ENCODE measurements around the gene ACOT11.

ACOT11 gene

DNA sequence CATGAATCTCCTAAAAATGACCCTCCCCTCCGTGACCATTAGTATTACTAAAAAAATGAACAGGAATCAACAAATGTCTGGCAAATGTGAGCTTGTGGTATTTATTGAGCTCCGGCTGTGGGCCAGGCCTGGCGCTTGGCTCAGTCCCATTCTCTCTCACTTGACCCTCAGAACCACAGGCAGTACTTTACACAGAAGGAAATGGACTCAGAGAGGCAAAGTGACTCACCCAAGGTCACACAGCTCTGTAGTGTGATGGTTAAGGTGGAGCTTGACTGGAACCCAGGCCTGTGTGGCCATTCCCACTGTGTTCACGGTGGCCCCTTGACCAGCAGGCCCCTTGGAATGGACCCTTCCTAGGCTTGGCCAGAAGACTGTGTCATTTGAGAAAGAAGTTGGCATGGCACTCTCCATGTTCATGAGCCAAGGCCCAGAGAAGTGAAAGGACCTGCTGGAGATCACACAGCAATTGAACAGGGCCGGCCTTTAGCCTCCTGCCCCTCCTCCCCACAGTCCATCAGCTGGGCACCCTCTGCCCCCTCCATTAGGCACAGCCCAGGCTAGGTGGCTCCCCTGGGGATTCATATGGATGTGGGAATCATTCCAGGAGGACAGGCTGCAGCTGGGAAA is 43.2 kb downstream of the ACOT11 start:
- H3K4me3 ChIP-seq (replicated peaks; ENCODE audit: insufficient read depth, low read length), result no peak overlapping the region
- H3K27ac ChIP-seq (replicated peaks), result no peak overlapping the region
- DNase-seq (ENCODE audit: low read depth in 1 of 2, low spot score in 1 of 2), result no peak
- TF ChIP-seq GABPA (IDR thresholded peaks at IDR 0.05; ENCODE audit: low read depth), result no peak
- TF ChIP-seq, protein P1, sequence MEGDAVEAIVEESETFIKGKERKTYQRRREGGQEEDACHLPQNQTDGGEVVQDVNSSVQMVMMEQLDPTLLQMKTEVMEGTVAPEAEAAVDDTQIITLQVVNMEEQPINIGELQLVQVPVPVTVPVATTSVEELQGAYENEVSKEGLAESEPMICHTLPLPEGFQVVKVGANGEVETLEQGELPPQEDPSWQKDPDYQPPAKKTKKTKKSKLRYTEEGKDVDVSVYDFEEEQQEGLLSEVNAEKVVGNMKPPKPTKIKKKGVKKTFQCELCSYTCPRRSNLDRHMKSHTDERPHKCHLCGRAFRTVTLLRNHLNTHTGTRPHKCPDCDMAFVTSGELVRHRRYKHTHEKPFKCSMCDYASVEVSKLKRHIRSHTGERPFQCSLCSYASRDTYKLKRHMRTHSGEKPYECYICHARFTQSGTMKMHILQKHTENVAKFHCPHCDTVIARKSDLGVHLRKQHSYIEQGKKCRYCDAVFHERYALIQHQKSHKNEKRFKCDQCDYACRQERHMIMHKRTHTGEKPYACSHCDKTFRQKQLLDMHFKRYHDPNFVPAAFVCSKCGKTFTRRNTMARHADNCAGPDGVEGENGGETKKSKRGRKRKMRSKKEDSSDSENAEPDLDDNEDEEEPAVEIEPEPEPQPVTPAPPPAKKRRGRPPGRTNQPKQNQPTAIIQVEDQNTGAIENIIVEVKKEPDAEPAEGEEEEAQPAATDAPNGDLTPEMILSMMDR (IDR thresholded peaks at IDR 0.05; ENCODE audit: insufficient read depth, low read length), result no peak
- TF ChIP-seq SPI1 (IDR thresholded peaks at IDR 0.05; ENCODE audit: borderline replicate concordance, low read depth), result no peak
- TF ChIP-seq, protein P2, sequence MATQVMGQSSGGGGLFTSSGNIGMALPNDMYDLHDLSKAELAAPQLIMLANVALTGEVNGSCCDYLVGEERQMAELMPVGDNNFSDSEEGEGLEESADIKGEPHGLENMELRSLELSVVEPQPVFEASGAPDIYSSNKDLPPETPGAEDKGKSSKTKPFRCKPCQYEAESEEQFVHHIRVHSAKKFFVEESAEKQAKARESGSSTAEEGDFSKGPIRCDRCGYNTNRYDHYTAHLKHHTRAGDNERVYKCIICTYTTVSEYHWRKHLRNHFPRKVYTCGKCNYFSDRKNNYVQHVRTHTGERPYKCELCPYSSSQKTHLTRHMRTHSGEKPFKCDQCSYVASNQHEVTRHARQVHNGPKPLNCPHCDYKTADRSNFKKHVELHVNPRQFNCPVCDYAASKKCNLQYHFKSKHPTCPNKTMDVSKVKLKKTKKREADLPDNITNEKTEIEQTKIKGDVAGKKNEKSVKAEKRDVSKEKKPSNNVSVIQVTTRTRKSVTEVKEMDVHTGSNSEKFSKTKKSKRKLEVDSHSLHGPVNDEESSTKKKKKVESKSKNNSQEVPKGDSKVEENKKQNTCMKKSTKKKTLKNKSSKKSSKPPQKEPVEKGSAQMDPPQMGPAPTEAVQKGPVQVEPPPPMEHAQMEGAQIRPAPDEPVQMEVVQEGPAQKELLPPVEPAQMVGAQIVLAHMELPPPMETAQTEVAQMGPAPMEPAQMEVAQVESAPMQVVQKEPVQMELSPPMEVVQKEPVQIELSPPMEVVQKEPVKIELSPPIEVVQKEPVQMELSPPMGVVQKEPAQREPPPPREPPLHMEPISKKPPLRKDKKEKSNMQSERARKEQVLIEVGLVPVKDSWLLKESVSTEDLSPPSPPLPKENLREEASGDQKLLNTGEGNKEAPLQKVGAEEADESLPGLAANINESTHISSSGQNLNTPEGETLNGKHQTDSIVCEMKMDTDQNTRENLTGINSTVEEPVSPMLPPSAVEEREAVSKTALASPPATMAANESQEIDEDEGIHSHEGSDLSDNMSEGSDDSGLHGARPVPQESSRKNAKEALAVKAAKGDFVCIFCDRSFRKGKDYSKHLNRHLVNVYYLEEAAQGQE (IDR thresholded peaks at IDR 0.05; ENCODE audit: insufficient replicate concordance, low read depth), result no peak
- no peak for TF ChIP-seq POLR2AphosphoS5 (IDR thresholded peaks at IDR 0.05; ENCODE audit: low read depth)
- H3K27me3 ChIP-seq (ENCODE audit: insufficient read depth, poor library complexity, severe bottlenecking), result no peaks in the 10 kb centered on the region

DNA sequence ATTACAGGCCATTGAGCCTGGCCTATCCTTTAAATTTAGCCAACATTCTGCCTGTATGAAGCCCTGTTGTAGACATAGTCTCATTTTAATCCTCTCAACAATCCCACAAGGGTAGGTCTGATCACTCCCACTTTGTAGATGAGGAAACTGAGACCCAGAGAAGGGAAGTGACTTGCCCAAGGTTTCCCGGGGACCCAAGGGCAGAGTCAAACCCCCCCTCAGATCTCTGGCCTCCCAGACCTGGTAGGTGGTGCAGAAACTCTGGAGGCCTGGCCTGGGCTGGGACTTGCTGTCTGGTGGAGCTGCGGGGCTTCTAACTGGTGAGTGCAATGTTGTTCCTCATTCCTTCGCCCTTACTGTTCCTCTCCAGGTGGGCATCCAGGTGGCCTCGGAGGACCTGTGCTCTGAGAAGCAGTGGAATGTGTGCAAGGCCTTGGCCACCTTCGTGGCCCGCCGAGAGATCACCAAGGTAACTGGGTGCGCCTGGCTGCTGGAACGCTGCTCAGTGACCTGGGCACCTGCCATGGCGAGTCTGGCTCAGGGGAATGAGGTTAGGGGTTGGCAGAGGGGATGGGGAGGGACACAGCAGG is 45.6 kb downstream of the ACOT11 start:
- TF ChIP-seq, protein P2 (IDR thresholded peaks at IDR 0.05; ENCODE audit: insufficient replicate concordance, low read depth), result no peak
- TF ChIP-seq POLR2AphosphoS5 (IDR thresholded peaks at IDR 0.05; ENCODE audit: low read depth) (no peak), SPI1 (IDR thresholded peaks at IDR 0.05; ENCODE audit: borderline replicate concordance, low read depth) (no peak), GABPA (IDR thresholded peaks at IDR 0.05; ENCODE audit: low read depth) (no peak)
- TF ChIP-seq, protein P1 (IDR thresholded peaks at IDR 0.05; ENCODE audit: insufficient read depth, low read length), result no peak
- no peak for DNase-seq (ENCODE audit: low read depth in 1 of 2, low spot score in 1 of 2)
- no peak overlapping the region for H3K4me3 ChIP-seq (replicated peaks; ENCODE audit: insufficient read depth, low read length)
- H3K27me3 ChIP-seq (ENCODE audit: insufficient read depth, poor library complexity, severe bottlenecking), result no peaks in the 10 kb centered on the region
- H3K27ac ChIP-seq (replicated peaks), result no peak overlapping the region

DNA sequence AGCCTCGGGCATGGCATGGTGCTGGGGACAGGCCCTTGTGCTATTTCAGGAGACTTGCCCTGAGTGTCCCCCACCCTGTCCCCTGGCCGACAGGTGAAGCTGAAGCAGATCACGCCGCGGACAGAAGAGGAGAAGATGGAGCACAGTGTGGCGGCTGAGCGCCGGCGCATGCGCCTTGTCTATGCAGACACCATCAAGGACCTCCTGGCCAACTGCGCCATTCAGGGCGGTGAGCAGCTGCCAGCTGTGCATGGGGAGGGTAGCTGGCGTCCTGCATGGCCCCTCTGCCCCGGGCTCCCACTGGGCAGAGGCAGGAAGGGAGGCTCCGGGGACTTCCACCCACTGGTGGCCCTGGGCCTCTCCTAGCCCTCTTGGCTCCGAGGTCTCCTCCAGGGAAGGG is 46.4 kb downstream of the ACOT11 start:
- Histone ChIP-seq H3K27me3 (ENCODE audit: insufficient read depth, poor library complexity, severe bottlenecking) (no peaks in the 10 kb centered on the region), H3K27ac (replicated peaks) (no peak overlapping the region), H3K4me3 (replicated peaks; ENCODE audit: insufficient read depth, low read length) (no peak overlapping the region)
- DNase-seq (ENCODE audit: low read depth in 1 of 2, low spot score in 1 of 2), result no peak
- TF ChIP-seq, protein P2 (IDR thresholded peaks at IDR 0.05; ENCODE audit: insufficient replicate concordance, low read depth), result no peak
- no peak for TF ChIP-seq GABPA (IDR thresholded peaks at IDR 0.05; ENCODE audit: low read depth)
- no peak for TF ChIP-seq POLR2AphosphoS5 (IDR thresholded peaks at IDR 0.05; ENCODE audit: low read depth)
- TF ChIP-seq SPI1 (IDR thresholded peaks at IDR 0.05; ENCODE audit: borderline replicate concordance, low read depth), result no peak
- TF ChIP-seq, protein P1 (IDR thresholded peaks at IDR 0.05; ENCODE audit: insufficient read depth, low read length), result no peak

All from HL-60 (cell line).